ENCODE results near the gene MCMBP.
"Not testable (repeated sequence)": the region's sequence is repeated elsewhere in the genome, so short reads cannot be mapped to it uniquely, and the experiment has no call there.

Gene MCMBP

DNA sequence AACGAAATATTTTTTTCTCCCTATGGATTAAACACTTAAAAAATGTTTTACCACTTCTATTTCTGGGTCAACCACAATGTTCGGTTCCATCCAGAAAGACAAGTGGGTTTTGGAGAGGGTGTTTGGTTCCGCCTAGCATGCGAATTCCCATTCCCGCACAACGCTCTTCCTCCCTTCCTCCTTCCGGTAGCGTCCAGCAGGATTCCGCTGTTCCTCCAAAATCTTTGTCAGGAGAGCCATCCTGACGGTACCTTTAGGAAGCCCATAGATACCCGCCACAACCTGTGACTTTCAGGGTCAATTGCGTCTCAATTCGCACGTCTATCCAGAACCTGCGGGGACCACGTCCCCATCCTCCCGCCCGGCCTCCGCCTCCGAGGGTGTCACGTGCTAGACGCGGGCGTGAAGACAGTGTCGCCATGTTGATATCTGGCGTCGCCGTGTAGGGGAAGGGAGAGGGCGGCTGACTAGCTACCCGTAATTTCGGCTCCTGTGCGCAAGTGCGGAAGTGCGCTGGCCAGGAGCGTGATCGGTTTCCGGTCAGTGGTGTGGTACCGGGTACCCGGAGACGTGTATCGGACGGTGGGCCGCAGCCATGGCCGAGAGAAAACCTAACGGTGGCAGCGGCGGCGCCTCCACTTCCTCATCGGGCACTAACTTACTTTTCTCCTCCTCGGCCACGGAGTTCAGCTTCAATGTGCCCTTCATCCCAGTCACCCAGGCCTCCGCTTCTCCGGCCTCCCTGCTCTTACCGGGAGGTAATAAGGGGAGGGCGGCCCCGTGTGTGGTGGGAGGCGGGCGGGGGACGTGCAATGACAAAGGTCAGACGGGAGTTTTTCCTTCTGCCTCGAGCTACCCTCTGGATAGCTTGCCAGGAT lies 19.8 kb upstream of the MCMBP start, which contains the start of gene SEC23IP:
Gene SEC23IP, plus strand, starts transcription at position 543 of the 878 bp plus-strand sequence. Its CDS starts 53 bp downstream, at position 596.
- FAIRE-seq (no peak), DNase-seq (ENCODE audit: insufficient read length, low spot score) (peak; percentile 94)
- TF ChIP-seq POLR2A (IDR thresholded peaks at IDR 0.05; ENCODE audit: low read depth, low read length) = peak; percentile 92; the same call in 1 of the 2 replicates

GRCh38 chr10:119891849-119892187 lies 19.2 kb upstream of the MCMBP start:
- DNase-seq (ENCODE audit: insufficient read length, low spot score); FAIRE-seq: not testable (repeated sequence)

- not testable (repeated sequence) for FAIRE-seq; DNase-seq (ENCODE audit: insufficient read length, low spot score)
Observed at GRCh38 chr10:119890307-119890706, 17.7 kb upstream of the MCMBP start.

- not testable (repeated sequence) for DNase-seq (ENCODE audit: insufficient read length, low spot score); FAIRE-seq
Observed at GRCh38 chr10:119889201-119889600, 16.6 kb upstream of the MCMBP start.

- not testable (repeated sequence) for DNase-seq (ENCODE audit: insufficient read length, low spot score); FAIRE-seq
Observed at GRCh38 chr10:119888715-119889114, 16.1 kb upstream of the MCMBP start.

- not testable (repeated sequence) for FAIRE-seq; DNase-seq (ENCODE audit: insufficient read length, low spot score)
Observed at GRCh38 chr10:119886070-119886469, 13.4 kb upstream of the MCMBP start.

DNA sequence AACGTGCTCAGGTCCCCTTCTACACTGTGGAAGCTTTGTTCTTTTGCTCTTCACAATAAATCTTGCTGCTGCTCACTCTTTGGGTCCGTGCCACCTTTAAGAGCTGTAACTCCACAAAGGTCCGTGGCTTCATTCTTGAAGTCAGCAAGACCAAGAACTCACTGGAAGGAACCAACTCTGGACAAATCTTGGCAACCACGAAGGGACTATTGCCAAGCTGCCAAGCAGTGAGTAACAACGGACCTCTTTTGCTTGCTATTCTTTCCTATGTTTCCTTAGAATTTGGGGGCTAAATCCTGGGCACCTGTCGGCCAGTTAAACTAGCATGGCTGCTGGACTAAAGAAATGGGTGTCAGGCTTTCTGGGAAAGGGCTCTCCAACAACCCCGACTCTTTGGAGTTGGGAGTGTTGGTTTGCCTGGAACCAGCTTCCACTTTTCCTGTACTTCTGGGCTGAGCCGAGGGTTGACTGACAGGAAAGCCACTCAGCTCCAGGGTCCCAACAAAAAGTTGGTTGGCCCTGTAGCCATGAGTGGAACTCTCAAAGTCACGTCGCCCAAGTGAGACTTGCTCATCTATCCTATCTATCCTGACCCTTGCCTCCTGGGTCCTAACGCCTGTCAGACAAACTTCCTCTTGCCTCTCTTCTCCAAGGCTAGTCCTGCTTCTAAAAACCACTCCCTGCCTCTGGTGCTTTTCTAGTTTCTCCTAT lies 11.4 kb upstream of the MCMBP start:
- not testable (repeated sequence) for DNase-seq (ENCODE audit: insufficient read length, low spot score); FAIRE-seq

- no peak for TF ChIP-seq POLR2A (IDR thresholded peaks at IDR 0.05; ENCODE audit: low read depth, low read length)
- DNase-seq (ENCODE audit: insufficient read length, low spot score) (no peak), FAIRE-seq (no peak)
Observed at GRCh38 chr10:119878524-119878923, 5.9 kb upstream of the MCMBP start.

GRCh38 chr10:119872860-119873681 lies 428 bp upstream of the MCMBP start:
- DNase-seq (ENCODE audit: insufficient read length, low spot score) (peak; percentile 80), FAIRE-seq (no peak)
- peak; percentile 59; the same call in 1 of the 2 replicates for TF ChIP-seq POLR2A (IDR thresholded peaks at IDR 0.05; ENCODE audit: low read depth, low read length)

DNA sequence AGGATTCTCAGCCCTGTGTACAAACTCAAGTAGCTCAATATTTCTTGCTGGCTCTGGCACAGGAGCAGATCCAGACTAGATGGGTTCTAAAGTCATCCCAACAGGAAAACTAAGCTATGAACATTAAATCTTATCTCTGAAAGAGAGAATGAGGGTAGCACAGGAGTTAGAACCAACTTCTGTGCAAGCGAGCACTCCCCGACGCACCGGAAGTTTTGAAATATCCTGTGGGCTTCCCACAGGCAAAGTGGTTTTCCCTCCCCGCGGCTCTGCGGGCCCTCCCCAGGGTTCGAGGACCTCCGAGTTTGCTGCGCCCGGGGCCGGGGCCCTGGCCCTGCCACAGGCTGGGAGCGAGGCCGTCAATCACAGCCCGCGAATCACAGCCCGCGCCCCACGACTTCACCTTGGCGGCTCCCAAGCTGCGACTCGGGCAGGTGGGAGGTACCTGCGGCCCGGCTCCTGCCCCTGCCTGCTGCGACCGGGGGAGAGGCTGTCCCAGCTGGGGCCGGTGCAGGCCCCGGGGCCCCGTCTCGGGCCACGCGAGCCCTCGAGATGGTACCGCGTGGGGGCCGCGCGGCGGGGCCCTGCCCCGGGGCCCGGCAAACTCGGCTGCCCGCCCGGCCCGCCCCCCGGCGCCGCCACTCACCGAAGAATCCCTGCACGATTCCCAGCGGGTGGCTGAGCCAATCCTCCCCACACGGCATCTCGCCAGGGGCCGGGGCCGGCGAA lies 598 bp downstream of the MCMBP start:
- TF ChIP-seq POLR2A (IDR thresholded peaks at IDR 0.05; ENCODE audit: low read depth, low read length) = no peak
- FAIRE-seq (no peak), DNase-seq (ENCODE audit: insufficient read length, low spot score) (peak; percentile 31)

DNA sequence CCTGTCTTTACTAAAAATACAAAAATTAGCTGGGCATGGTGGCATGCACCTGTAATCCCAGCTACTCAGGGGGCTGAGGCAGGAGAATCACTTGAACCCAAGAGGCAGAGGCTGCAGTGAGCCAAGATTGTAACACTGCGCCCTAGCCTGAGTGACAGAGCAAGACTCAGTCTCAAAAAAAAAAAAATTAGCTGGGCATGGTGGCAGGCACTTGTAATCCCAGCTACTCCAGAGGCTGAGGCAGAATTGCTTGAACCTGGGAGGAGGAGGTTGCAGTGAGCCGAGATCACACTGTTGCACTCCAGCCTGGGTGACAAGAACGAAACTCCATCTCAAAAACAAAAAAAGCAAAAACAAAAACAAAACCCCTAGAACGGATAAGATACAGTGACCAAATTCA lies 3.2 kb downstream of the MCMBP start:
- DNase-seq (ENCODE audit: insufficient read length, low spot score); FAIRE-seq: not testable (repeated sequence)

DNA sequence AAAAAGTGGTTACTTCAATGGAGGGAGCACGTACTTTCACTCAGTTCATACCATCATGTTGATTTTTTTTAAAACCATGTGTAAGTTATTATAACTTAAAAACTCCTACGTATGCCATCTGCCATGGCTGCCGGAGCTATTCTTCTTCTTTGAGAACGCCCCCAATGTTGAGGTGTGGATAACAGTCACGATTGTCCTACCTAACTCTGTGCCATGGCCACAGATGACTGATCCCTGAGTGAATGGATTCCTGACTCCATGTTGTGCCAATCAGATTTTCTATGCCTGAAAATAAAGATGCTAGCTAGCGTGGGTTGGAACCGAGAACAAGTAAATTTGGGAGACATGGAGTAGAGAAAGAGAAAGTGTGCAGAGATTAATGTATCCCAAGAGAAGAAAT lies 5.3 kb downstream of the MCMBP start:
- no peak for DNase-seq (ENCODE audit: insufficient read length, low spot score)
- no peak for TF ChIP-seq POLR2A (IDR thresholded peaks at IDR 0.05; ENCODE audit: low read depth, low read length)
- no peak for FAIRE-seq

DNA sequence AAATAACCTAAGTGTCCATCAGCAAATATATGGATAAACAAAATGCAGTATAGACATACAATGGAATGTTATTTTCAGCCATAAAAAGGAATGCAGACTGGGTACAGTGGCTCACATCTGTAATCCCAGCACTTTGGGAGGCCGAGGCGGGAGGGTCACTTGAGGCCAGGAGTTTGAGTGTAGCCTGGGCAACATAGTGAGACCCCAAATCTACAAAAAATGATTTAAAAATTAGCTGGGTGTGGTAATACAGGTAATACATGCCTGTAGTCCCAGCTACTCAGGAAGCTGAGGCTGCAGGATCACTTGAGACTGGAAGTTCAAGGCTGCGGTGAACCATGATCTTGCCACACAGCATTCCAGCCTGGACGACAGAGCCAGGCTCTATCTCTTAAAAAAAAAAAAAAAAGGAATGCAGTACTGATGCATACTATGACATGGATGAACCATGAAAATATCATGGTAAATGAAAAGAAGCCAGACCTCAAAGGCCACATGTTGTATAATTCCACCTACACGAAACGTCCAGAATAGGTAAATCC lies 6.9 kb downstream of the MCMBP start:
- no peak for TF ChIP-seq POLR2A (IDR thresholded peaks at IDR 0.05; ENCODE audit: low read depth, low read length)
- DNase-seq (ENCODE audit: insufficient read length, low spot score) (no peak), FAIRE-seq (no peak)

Data from H54 (cell line).